Loucy (cell line): ENCODE results near the gene CETP.

Experiments used
- H2AFZ ChIP-seq: fragments of 200-600 bp; sonication (generic); 2 replicates; pipeline ENCODE4 v1.6.0; 2016; ENCODE audit warnings: antibody characterized with exemption, mild to moderate bottlenecking, low read length, moderate library complexity
- H3F3A ChIP-seq: fragments of 200-600 bp; 2 replicates; pipeline ENCODE4 v1.6.0; 2016; ENCODE audit warnings: antibody characterized with exemption, low read depth, mild to moderate bottlenecking
- H3K27me3 ChIP-seq: fragments of 200-600 bp; sonication (generic); 2 replicates; pipeline ENCODE4 v1.6.1; 2014; ENCODE audit warnings: low read length, mild to moderate bottlenecking; ENCODE audit not compliant: insufficient read depth, poor library complexity, severe bottlenecking
- H3K36me3 ChIP-seq: fragments of 200-600 bp; sonication (generic); 2 replicates; pipeline ENCODE4 v1.6.1; 2016; ENCODE audit warnings: low read length; ENCODE audit not compliant: insufficient read depth
- H3K4me1 ChIP-seq: fragments of 200-600 bp; sonication (generic); 2 replicates; pipeline ENCODE4 v1.5.1; 2014; ENCODE audit warnings: low read length, mild to moderate bottlenecking; ENCODE audit not compliant: insufficient read depth, poor library complexity, severe bottlenecking
- H3K4me2 ChIP-seq: fragments of 200-600 bp; sonication (generic); 2 replicates; pipeline ENCODE4 v1.6.0; 2014; ENCODE audit warnings: antibody characterized with exemption, low read length, low read depth, mild to moderate bottlenecking; ENCODE audit not compliant: poor library complexity, severe bottlenecking
- H3K4me3 ChIP-seq: fragments of 200-600 bp; sonication (generic); 2 replicates; pipeline ENCODE4 v1.5.1; 2014; ENCODE audit warnings: low read length, mild to moderate bottlenecking, mixed read lengths; ENCODE audit not compliant: poor library complexity, severe bottlenecking
- H3K79me2 ChIP-seq: fragments of 200-600 bp; sonication (generic); 2 replicates; pipeline ENCODE4 v1.6.1; 2014; ENCODE audit warnings: low read length; ENCODE audit not compliant: insufficient read depth
- H3K9ac ChIP-seq: fragments of 200-600 bp; sonication (generic); 2 replicates; pipeline ENCODE4 v1.6.0; 2014; ENCODE audit warnings: mild to moderate bottlenecking, low read depth, low read length, moderate library complexity; ENCODE audit not compliant: poor library complexity, severe bottlenecking
- H3K9me2 ChIP-seq: fragments of 200-600 bp; sonication (generic); replicated peaks from 2 replicates; pipeline ENCODE4 v1.6.1; 2016; ENCODE audit warnings: low read depth, low read length, mixed read lengths
- H3K9me3 ChIP-seq: fragments of 200-600 bp; sonication (generic); 2 replicates; pipeline ENCODE4 v1.6.1; 2014; ENCODE audit warnings: mild to moderate bottlenecking, antibody characterized with exemption, low read length, low read depth; ENCODE audit not compliant: insufficient read depth
- H4K20me1 ChIP-seq: fragments of 200-600 bp; sonication (generic); 2 replicates; pipeline ENCODE4 v1.6.0; 2014; ENCODE audit warnings: antibody characterized with exemption, low read length, mild to moderate bottlenecking; ENCODE audit not compliant: insufficient read depth, poor library complexity, severe bottlenecking
- CTCF ChIP-seq: fragments of 200-600 bp; sonication (generic); conservative IDR thresholded peaks from 2 replicates; pipeline ENCODE4 v1.5.1; 2014; ENCODE audit warnings: mild to moderate bottlenecking, antibody characterized with exemption, low read length
- EZH2phosphoT487 ChIP-seq: fragments of 200-600 bp; IDR thresholded peaks from 2 replicates; pipeline ENCODE4 v1.6.1; 2018; ENCODE audit warnings: antibody characterized with exemption, mild to moderate bottlenecking, moderate library complexity, borderline replicate concordance

CETP gene

GRCh38 chr16:56935201-56935600 lies 26.5 kb upstream of the CETP start:
- H3K4me1 ChIP-seq: peaks cover 52% of the 10 kb centered on the region
- no peaks in the 10 kb centered on the region for H3F3A ChIP-seq
- no peaks in the 10 kb centered on the region for H3K27me3 ChIP-seq
- peak overlapping the region; percentile 92 for H3K9ac ChIP-seq
- H2AFZ ChIP-seq: no peak overlapping the region
- H3K9me3 ChIP-seq: no peaks in the 10 kb centered on the region
- peaks cover 49% of the 10 kb centered on the region; the same call in 1 of the 2 replicates for H3K36me3 ChIP-seq
- peak overlapping the region; percentile 60 for H3K4me3 ChIP-seq
- H3K79me2 ChIP-seq: peaks cover 70% of the 10 kb centered on the region
- peak overlapping the region; percentile 87 for H3K4me2 ChIP-seq
- H3K9me2 ChIP-seq: no peaks in the 10 kb centered on the region
- H4K20me1 ChIP-seq: peaks cover 40% of the 10 kb centered on the region
- TF ChIP-seq CTCF (no peak), EZH2phosphoT487 (no peak)

- Histone ChIP-seq H3K36me3 (peaks cover 60% of the 10 kb centered on the region; the same call in 1 of the 2 replicates), H3K4me1 (peaks cover 46% of the 10 kb centered on the region), H3K4me2 (peak overlapping the region; percentile 87)
Observed at GRCh38 chr16:56936491-56936890, 25.3 kb upstream of the CETP start.

DNA sequence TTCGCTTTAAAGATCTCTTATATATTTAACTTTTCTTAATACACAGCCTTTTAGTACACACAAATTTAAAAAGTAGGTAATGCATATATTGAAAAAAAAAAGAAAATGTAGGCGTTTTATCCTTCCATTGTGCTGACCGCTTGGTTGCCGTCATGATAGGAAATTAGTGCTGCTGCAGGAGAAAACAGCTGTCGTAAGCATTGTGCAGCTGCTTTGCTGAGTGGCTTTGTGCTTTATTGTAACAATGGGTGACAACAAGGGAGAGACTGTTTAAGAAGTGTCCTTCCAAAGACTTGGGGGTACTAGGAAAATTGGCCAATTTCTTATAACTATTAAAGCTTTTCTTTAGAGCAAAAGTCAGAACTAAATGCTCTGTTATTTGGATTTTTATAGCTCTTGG lies 24.8 kb upstream of the CETP start:
- Histone ChIP-seq H3K27me3 (no peaks in the 10 kb centered on the region), H3F3A (no peaks in the 10 kb centered on the region), H3K9ac (peak overlapping the region; percentile 92), H3K79me2 (peaks cover 70% of the 10 kb centered on the region), H3K4me3 (peak overlapping the region; percentile 60), H3K36me3 (peaks cover 64% of the 10 kb centered on the region; the same call in 1 of the 2 replicates), H3K9me2 (no peaks in the 10 kb centered on the region), H3K4me1 (peaks cover 46% of the 10 kb centered on the region), H4K20me1 (peaks cover 40% of the 10 kb centered on the region), H3K4me2 (peak overlapping the region; percentile 87), H2AFZ (no peak overlapping the region), H3K9me3 (no peaks in the 10 kb centered on the region)
- no peak for TF ChIP-seq EZH2phosphoT487
- TF ChIP-seq CTCF: no peak

More at GRCh38 chr16:56936491-56936890, 25.3 kb upstream of the CETP start:
- H3K9me2 ChIP-seq: no peaks in the 10 kb centered on the region
- peaks cover 70% of the 10 kb centered on the region for H3K79me2 ChIP-seq
- H2AFZ ChIP-seq: no peak overlapping the region
- no peaks in the 10 kb centered on the region for H3F3A ChIP-seq
- no peaks in the 10 kb centered on the region for H3K9me3 ChIP-seq
- TF ChIP-seq CTCF: no peak
- no peak for TF ChIP-seq EZH2phosphoT487
- H3K9ac ChIP-seq: peak overlapping the region; percentile 92
- H3K4me3 ChIP-seq: peak overlapping the region; percentile 60
- no peaks in the 10 kb centered on the region for H3K27me3 ChIP-seq
- H4K20me1 ChIP-seq: peaks cover 40% of the 10 kb centered on the region
